Stimulated activated CD4-positive, alpha-beta T cell treated with anti-CD3 and anti-CD28 coated beads, Interleukin-4, amount 100 ng/mL, for 48 hours (primary cell): Measurements from ENCODE around the gene HBD.
"Not testable (repeated sequence)": the region's sequence is repeated elsewhere in the genome, so short reads cannot be mapped to it uniquely, and the experiment has no call there.

Experiments
- DNase-seq, 2 donors: peaks; one replicate each; pipeline ENCODE4 v3.0.0-alpha.2; 2020; ENCODE audit warnings: low read depth in 2 of 2

HBD gene

GRCh38 chr11:5253440-5253839 is 19.2 kb upstream of the HBD start:
- DNase-seq = not testable (repeated sequence)

- no peak for DNase-seq
Observed at GRCh38 chr11:5252919-5253265, 18.6 kb upstream of the HBD start.

- no peak for DNase-seq
Observed at GRCh38 chr11:5252192-5252918, 18.1 kb upstream of the HBD start.

- DNase-seq = no peak
Observed at GRCh38 chr11:5251746-5252145, 17.5 kb upstream of the HBD start.

DNA sequence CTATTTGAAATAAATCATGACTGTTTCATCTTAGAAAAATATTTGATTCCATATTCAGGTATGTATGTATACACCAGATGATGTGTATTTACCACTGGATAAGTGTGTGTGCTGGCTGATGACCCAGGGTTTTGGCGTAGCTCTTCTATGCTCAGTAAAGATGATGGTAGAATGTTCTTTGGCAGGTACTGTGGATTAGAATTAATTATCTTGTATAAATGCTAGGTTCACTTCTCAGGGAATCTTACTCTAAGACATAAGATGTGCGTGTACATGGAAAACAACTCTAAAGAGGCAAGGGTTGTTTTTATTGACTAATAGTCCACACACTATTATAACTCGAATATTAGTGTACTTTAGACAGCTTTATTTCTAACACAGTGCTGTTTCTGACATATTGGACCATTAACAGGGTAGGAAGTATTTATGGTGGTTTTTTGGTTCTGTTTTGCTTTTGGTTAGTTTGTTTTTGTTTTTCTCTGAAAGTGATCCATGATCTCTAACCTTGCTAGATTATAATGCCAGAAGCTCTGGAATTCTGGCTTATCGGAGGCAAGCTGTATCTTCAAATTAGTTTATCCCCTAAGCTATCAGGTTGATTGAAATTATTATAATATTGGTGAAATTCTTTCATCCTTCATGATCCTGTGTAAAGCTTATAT is 16.4 kb upstream of the HBD start:
- no peak for DNase-seq

DNA sequence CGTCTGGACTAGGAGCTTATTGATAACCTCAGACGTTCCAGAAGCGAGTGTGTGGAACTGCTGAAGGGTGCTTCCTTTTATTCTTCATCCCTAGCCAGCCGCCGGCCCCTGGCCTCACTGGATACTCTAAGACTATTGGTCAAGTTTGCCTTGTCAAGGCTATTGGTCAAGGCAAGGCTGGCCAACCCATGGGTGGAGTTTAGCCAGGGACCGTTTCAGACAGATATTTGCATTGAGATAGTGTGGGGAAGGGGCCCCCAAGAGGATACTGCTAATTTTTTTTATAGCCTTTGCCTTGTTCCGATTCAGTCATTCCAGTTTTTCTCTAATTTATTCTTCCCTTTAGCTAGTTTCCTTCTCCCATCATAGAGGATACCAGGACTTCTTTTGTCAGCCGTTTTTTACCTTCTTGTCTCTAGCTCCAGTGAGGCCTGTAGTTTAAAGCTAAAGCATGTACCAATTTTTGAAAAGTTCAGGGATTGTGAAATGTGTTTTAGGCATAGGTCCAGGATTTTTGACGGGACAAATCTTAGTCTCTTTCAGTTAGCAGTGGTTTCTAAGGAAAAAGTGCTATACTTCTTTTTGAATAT is 15.6 kb upstream of the HBD start, which contains the start of gene HBG1:
Gene HBG1, minus strand, starts transcription at position 51 of the 590 bp plus-strand sequence. CDS start 53 bp downstream, outside the sequence.
- DNase-seq = not testable (repeated sequence)

DNA sequence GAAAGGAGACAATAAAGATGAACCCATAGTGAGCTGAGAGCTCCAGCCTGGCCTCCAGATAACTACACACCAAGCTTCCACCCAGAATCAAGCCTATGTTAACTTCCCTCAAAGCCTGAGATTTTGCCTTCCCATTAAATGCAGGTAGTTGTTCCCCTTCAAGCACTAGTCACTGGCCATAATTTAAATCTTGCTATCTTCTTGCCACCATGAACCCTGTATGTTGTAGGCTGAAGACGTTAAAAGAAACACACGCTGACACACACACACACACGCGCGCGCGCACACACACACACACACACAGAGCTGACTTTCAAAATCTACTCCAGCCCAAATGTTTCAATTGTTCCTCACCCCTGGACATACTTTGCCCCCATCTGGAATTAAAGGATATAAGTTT is 14.2 kb upstream of the HBD start:
- not testable (repeated sequence) for DNase-seq

DNA sequence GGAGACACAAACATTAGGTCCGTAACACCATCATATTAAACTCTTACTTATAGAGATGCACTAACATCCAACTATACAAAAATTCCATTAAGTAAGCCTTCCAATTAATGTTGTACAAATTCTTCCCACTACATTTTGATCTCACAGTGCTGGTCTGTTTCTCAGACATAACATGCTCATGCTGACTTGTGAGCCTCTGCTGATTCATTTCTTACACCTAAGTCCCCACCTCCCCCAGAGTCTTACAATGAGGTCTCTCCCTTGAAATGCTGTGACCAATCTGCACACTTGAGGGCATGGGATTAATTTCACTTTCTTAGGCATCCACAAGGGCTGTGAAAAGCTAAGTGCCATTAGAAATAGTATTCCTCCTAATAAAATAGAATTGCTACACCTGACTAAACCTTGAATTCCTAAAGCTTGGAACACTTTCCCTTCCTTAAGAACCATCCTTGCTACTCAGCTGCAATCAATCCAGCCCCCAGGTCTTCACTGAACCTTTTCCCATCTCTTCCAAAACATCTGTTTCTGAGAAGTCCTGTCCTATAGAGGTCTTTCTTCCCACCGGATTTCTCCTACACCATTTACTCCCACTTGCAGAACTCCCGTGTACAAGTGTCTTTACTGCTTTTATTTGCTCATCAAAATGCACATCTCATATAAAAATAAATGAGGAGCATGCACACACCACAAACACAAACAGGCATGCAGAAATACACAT is 13.3 kb upstream of the HBD start:
- DNase-seq = no peak

DNA sequence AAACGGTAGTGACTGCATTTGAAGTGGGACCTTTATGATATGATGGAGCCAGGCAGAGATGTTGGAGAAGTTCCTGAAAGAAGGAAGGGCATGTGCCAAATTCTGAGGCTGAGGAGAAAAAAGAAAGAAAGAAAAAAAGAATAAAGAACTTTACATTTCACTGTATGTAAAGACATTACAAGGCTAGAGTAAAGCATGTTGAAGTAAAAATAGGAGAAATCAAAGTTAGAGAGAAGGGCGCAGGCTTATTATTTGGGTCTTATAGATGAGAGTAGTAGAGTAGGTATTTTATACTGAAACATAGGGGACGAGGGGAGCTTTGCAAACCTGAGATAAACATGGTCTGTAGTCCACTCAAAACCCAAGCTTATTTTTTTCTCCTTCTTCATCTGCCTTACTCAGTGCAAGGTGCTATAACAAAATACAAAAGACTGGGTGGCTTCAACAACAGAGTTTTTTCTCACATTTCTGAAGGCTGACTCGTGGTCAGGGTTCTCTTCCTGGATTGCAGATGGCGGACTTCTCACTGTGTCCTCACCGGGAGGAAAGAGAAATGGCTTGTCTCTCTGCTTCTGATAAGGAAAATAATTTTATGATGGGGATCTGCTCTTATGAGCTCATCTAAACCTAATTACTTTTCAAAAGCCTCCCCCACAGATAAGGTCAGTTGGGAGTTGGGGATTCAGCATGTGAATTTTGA is 12.6 kb upstream of the HBD start:
- no peak for DNase-seq

GRCh38 chr11:5245155-5245554 is 10.9 kb upstream of the HBD start:
- no peak for DNase-seq

DNA sequence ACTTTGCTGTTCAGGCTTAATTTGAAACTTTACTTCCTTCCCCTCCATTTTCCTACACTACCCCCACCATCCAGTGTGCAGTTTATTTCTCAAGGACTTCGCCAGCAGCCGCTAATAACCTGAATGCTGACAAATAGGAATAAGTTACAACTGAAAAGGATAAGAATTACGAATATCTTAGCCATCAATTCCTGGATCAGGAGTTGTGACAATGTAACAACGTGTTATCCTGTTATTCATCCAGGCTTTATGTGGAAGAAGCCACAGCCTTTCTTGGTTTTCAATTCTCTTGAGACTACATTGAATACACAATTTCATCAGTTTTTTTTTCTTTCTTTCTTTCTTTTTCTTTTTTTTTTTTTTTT is 9.5 kb upstream of the HBD start:
- no peak for DNase-seq

DNA sequence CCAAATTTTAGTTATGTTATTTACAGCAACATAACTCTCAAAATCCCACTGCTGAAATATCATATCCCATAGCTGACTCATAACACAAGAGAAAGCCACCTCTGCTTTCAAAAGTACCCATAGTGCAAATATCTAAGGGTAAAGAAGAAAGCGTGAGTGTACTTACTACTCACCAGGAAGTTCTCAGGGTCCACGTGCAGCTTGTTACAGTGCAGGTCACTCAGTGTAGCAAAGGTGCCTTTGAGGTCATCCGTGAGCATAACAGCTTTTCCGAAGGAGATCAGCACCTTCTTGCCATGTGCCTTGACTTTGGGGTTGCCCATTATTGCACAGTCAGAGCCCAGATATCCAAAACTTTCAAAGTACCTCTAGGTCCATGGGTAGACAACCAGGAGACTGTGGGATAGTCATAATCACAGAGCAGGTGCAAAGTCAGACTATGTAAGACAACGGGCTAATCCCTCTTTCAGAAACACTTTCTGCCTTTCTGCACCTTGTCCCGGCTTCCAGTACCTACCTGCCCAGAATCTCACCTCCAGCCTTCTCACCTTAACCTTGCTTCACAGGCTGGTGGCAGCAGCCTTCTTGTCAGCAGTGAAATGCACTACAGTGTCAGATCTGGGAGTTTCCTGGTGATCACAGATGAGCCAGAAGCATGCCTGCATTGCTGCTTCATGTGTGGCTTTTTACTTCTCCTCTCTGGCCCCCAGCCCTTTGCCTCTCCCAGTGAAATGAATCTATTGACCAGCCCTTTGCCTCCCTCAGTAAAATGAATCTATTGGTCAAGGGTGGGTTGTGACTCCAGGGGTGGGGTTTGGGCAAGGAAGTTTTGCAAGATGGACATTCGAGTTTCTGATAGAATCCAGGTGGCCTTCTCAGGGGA is 8.9 kb upstream of the HBD start:
- no peak for DNase-seq

- DNase-seq = no peak
Observed at GRCh38 chr11:5242208-5242607, 7.9 kb upstream of the HBD start.

GRCh38 chr11:5241458-5241857 is 7.2 kb upstream of the HBD start:
- no peak for DNase-seq

DNA sequence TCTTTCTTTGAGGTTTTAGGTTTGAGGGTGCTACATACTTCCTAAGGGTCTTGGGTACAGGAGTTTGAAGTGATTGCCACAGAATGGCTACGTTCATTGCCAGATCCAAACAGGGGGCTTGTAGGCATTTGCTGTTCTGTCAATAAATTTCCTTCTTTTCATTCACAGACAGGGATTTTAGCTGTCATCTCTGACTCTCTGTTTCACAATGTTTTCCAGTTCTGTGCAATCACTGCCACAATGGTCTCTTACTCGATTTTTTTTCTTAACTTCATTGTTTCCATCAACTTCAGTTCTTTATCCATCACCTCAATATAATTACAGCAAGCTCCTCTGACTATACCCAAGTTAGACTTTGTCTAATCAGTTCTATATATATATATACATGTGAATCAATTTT is 6.2 kb upstream of the HBD start:
- no peak for DNase-seq

- no peak for DNase-seq
Observed at GRCh38 chr11:5240056-5240455, 5.8 kb upstream of the HBD start.

GRCh38 chr11:5239046-5239445 is 4.8 kb upstream of the HBD start:
- DNase-seq = no peak

DNA sequence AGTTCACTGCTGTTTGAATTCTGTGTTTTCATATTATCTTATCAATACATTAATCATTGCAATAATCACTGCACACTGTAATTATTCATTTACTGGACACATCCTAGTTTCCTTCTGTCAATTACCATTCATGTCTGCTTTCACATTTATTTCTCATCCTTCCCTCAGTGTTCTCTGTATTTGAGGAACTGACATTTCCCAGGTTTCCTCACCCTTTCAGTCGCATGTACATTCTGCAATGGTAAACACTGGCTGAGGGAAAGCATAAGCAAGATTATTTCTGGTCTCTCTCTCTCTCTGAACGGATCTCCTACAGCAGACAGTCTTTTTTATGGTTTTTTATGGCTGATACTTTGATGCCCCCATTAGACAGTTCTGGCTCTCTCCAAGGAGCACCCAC is 4.2 kb upstream of the HBD start:
- no peak for DNase-seq

DNA sequence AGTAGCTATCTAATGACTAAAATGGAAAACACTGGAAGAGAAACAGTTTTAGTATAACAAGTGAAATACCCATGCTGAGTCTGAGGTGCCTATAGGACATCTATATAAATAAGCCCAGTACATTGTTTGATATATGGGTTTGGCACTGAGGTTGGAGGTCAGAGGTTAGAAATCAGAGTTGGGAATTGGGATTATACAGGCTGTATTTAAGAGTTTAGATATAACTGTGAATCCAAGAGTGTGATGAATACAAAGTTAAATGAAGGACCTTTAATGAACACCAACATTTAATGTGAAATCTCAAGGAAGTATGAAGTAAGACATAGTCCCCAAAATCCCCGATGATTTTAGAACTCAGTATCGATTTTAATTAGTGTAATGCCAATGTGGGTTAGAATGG is 3.1 kb upstream of the HBD start:
- no peak for DNase-seq

DNA sequence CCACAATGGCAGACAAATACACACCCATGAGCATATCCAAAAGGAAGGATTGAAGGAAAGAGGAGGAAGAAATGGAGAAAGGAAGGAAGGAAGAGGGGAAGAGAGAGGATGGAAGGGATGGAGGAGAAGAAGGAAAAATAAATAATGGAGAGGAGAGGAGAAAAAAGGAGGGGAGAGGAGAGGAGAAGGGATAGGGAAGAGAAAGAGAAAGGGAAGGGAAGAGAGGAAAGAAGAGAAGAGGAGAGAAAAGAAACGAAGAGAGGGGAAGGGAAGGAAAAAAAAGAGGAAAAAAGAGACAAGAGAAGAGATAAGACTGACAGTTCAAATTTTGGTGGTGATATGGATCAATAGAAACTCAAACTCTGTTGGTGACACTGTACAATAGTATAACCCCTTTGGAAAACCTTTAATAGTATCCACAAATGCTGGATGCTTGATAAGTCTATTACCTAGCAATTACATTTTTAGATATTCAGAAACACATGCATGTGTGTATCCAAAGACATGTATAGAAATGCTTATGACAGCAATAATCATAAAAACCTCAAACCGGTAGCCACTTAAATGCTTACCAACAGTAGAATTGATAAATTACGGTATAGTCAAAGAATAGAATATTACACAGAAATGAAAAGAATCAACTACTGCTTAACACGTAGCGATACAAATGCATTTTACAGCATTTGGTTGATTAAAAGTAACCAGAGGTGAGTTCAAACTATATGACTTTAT is 1.2 kb upstream of the HBD start:
- no peak for DNase-seq
